Activated CD8-positive, alpha-beta T cell treated with anti-CD3 and anti-CD28 coated beads for 36 hours (primary cell): ENCODE results near the gene PGBD2. TPM values are rescaled to one million over a fixed set of nuclear protein-coding genes. Genes with fewer than 3 reads are reported as not detected.
"Not testable (repeated sequence)": the region's sequence is repeated elsewhere in the genome, so short reads cannot be mapped to it uniquely, and the experiment has no call there.

ENCODE experiments used
- ATAC-seq: fragments of 200-7000 bp; cut with Tn5 transposase; one replicate; pipeline ENCODE4 v1.10.0; 2021; ENCODE audit warnings: mild to moderate bottlenecking, moderate library complexity
- CTCF ChIA-PET: fragments of 350-600 bp; sonication (Branson Sonifier 250); formaldehyde crosslinking; loops from one replicate; lab custom pipeline; 2021; ENCODE audit warnings: antibody characterized with exemption; lab: Charles Lee
- POLR2A ChIA-PET: fragments of 350-600 bp; sonication (Branson Sonifier 250); formaldehyde crosslinking; loops from one replicate; lab custom pipeline; 2021; ENCODE audit warnings: antibody characterized with exemption; lab: Charles Lee
- DNase-seq: peaks from one replicate; pipeline ENCODE4 v3.0.0-alpha.2; 2020
- H3K27ac Mint-ChIP-seq: one replicate; pipeline ENCODE4 v1.8.0; 2021; ENCODE audit warnings: mild to moderate bottlenecking, mixed read lengths
- H3K27me3 Mint-ChIP-seq: one replicate; pipeline ENCODE4 v1.8.0; 2021; ENCODE audit warnings: mixed read lengths
- H3K36me3 Mint-ChIP-seq: one replicate; pipeline ENCODE4 v1.8.0; 2021; ENCODE audit warnings: low read depth, mixed read lengths
- H3K4me1 Mint-ChIP-seq: one replicate; pipeline ENCODE4 v1.8.0; 2021; ENCODE audit warnings: low read depth, mixed read lengths
- H3K4me3 Mint-ChIP-seq: one replicate; pipeline ENCODE4 v1.8.0; 2021; ENCODE audit warnings: mild to moderate bottlenecking, moderate library complexity, mixed read lengths
- H3K9me3 Mint-ChIP-seq: one replicate; pipeline ENCODE4 v1.8.0; 2021; ENCODE audit warnings: mixed read lengths
- intact Hi-C: fragments of 100-400 bp; cut with micrococcal nuclease; formaldehyde crosslinking; loops from one replicate; pipeline ENCODE4 v1.10.0; 2022
- total RNA-seq, 2 experiments: library from RNA; stranded (reverse); gene quantifications; one replicate each; pipeline ENCODE4 v1.2.3, GENCODE V29; 2021
- TF ChIP-seq, protein P1 (sequence below): fragments of 200-600 bp; IDR thresholded peaks from one replicate; pipeline ENCODE4 v1.8.0; 2022; ENCODE audit warnings: antibody characterized with exemption, mild to moderate bottlenecking

PGBD2 gene
- total RNA-seq, 2 experiments from 2014 or later, result 3.2 to 3.4 TPM

DNA sequence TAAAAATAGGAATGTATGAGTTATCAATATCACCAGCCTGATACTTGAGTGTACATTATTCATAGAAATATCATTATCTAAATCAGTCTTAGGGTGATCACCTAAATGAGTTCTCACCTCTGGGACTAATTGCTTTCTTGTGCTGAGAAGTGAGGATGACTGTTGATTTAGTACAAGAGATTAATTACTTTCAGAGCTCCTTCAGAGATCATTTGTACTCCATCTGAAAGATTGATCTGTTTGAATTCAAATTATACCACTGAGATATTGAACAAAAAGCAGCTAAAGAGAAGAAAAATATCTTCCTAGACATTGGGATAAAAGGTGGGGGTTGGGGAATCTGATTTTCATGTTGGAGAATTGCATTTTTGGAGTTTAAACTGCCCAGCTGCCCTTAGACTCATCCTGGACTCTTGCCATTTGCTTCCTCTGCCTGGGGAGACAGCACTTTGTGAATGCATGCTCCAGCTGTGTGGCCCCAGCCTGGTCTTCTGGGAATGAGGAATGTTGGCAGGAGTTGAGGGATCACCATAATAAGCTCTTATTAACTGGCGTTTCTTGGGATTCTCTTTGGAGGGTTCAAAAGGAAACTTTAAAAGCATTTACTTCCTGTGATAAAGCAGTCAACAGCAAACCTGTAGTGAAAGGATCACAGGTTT, 19.7 kb upstream of the PGBD2 start:
- CTCF ChIA-PET, result interaction anchor here (1.0 to 1.3 kb wide), 3 partner anchors 13 to 21 kb away, joined by 3 to 7 read pairs (median 4); no protein-coding TSS in a partner anchor
- no peak for DNase-seq
- POLR2A ChIA-PET, result no interaction called here

DNA sequence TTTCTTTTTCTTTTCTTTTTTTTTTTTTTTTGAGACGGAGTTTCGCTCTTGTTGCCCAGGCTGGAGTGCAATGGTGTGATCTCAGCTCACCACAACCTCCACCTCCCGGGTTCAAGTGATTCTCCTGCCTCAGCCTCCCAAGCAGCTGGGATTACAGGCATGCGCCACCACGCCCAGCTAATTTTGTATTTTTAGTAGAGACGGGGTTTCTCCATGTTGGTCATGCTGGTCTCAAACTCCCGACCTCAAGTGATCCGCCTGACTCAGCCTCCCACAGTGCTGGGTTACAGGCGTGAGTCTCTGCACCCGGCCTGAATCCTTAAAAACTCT, 16.2 kb upstream of the PGBD2 start:
- H3K27ac Mint-ChIP-seq, H3K9me3 Mint-ChIP-seq, H3K4me3 Mint-ChIP-seq, ATAC-seq, H3K4me1 Mint-ChIP-seq, intact Hi-C loops, CTCF ChIA-PET, H3K36me3 Mint-ChIP-seq, DNase-seq, POLR2A ChIA-PET: not testable (repeated sequence)
- H3K27me3 Mint-ChIP-seq, result peaks cover 11% of the 10 kb centered on the region

More for the DNA sequence above, 19.7 kb upstream of the PGBD2 start:
- Mint-ChIP-seq H3K27me3 (peaks cover 7% of the 10 kb centered on the region), H3K9me3 (no peaks in the 10 kb centered on the region), H3K4me1 (no peaks in the 10 kb centered on the region), H3K4me3 (no peak overlapping the region), H3K36me3 (no peaks in the 10 kb centered on the region), H3K27ac (no peak overlapping the region)
- ATAC-seq, result no peak
- TF ChIP-seq, protein P1, sequence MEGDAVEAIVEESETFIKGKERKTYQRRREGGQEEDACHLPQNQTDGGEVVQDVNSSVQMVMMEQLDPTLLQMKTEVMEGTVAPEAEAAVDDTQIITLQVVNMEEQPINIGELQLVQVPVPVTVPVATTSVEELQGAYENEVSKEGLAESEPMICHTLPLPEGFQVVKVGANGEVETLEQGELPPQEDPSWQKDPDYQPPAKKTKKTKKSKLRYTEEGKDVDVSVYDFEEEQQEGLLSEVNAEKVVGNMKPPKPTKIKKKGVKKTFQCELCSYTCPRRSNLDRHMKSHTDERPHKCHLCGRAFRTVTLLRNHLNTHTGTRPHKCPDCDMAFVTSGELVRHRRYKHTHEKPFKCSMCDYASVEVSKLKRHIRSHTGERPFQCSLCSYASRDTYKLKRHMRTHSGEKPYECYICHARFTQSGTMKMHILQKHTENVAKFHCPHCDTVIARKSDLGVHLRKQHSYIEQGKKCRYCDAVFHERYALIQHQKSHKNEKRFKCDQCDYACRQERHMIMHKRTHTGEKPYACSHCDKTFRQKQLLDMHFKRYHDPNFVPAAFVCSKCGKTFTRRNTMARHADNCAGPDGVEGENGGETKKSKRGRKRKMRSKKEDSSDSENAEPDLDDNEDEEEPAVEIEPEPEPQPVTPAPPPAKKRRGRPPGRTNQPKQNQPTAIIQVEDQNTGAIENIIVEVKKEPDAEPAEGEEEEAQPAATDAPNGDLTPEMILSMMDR, result no peak
- intact Hi-C loops, result no loop called here

DNA sequence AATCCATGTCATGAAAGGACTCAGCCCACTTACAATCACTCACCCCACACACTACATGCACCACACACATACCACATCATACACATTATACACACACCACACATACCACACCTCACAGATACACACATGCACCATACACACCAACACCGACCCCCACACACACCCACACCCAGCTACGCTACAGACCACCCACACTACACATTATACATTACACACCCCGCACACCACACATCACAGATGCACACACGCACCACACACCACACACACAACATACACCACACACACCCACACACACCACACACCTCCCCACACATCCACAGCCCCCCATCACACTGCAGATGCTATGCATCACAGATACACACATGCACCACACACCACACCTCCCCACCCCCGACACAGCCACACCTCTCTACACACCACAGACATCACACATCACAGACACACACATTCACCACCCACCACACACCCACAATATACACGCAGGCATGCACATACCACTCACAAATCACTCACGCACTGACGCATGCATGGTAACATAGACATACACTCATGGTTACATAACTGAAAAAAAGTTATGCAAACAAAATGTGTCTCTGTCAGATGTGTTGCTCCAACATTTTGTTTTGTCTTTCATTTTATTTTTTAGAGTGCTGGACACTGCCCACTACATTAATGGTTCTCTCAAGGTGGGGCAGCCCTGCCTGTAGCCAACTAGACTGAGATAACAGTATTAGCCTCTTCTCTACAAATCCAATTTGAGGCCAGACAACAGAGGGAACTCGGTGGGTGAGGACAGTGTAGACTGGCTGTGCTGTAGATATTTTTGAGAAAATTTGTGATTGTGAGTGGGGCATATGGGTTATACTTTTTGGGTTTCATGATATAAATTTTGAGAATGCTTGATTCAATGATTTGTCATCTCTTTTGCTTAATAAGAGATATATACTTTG, 15.2 kb upstream of the PGBD2 start:
- no peaks in the 10 kb centered on the region for H3K9me3 Mint-ChIP-seq
- ATAC-seq (peak; percentile 30), DNase-seq (peak; percentile 5)
- peaks cover 11% of the 10 kb centered on the region for H3K27me3 Mint-ChIP-seq
- H3K4me3 Mint-ChIP-seq, result no peak overlapping the region
- CTCF ChIA-PET, result no interaction called here
- H3K27ac Mint-ChIP-seq, result no peak overlapping the region
- no peaks in the 10 kb centered on the region for H3K36me3 Mint-ChIP-seq
- intact Hi-C loops, result no loop called here
- POLR2A ChIA-PET, result no interaction called here
- no peaks in the 10 kb centered on the region for H3K4me1 Mint-ChIP-seq
- TF ChIP-seq, protein P1, result no peak

DNA sequence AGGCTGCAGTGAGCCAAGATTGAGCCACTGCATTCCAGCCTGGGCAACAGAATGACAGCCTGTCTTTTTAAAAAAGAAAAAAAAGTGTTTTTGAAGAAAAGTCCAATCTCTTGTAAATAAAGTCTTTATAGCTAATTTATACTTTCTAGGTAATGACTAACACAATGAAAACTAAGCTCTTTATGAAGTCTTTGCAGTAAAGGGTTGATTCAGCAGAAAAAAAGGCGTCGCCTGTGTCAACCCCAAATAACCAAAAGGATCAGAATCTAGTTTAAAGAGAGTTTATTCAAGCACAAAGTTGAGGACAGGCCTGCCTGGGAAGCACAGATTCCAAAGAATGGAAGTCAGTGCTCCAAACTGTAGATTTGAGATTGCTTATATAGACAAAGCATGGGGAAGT, 14.3 kb upstream of the PGBD2 start:
- Mint-ChIP-seq H3K4me1 (no peaks in the 10 kb centered on the region), H3K9me3 (no peaks in the 10 kb centered on the region), H3K27ac (no peak overlapping the region), H3K36me3 (no peaks in the 10 kb centered on the region), H3K27me3 (peaks cover 12% of the 10 kb centered on the region), H3K4me3 (no peak overlapping the region)
- DNase-seq (no peak), ATAC-seq (no peak)
- POLR2A ChIA-PET, result no interaction called here
- TF ChIP-seq, protein P1, result no peak
- intact Hi-C loops, result no loop called here
- CTCF ChIA-PET, result interaction anchor here (1.3 kb wide), 1 partner anchor 18 kb away, joined by 3 read pairs; no protein-coding TSS in a partner anchor

DNA sequence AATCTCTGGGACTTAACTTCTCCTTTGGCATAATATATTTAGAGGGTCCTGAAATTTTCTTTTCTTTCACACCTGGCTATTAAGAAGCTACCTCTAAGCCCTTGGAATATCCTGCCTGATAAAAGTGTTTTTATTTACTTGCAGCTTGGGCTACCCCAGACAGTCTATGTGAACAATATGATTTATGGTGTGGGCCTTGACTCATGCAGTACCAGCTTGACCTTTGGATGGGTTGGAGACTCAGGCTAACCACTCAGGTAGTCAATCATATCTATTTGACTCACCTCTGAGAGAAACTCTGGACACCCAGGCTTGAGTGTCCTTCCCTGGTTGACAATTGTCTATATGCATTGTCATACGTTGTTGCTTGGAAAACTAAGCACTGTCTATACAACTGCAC, 13.4 kb upstream of the PGBD2 start:
- Mint-ChIP-seq H3K4me3 (no peak overlapping the region), H3K27ac (no peak overlapping the region), H3K4me1 (no peaks in the 10 kb centered on the region), H3K27me3 (peaks cover 12% of the 10 kb centered on the region), H3K9me3 (no peaks in the 10 kb centered on the region), H3K36me3 (no peaks in the 10 kb centered on the region)
- DNase-seq (no peak), ATAC-seq (no peak)
- TF ChIP-seq, protein P1, result no peak
- CTCF ChIA-PET, result interaction anchor here (0.6 to 1.3 kb wide), 2 partner anchors 18 to 34 kb away, joined by 3 read pairs; no protein-coding TSS in a partner anchor
- intact Hi-C loops, result no loop called here
- POLR2A ChIA-PET, result no interaction called here
